GM18511 (cell line): ENCODE data around the gene TECPR1.

Source experiments
- ATAC-seq: cut with Tn5 transposase; IDR thresholded peaks from one replicate; pipeline ENCODE4 v1.9.1; 2021; ENCODE audit warnings: mild to moderate bottlenecking, moderate library complexity; ENCODE audit not compliant: unreplicated experiment

The TECPR1 gene

GRCh38 chr7:98196706-98197605 lies 55.1 kb downstream of the TECPR1 start:
- no peak for ATAC-seq

GRCh38 chr7:98194672-98195457 lies 57.2 kb downstream of the TECPR1 start:
- no peak for ATAC-seq

- no peak for ATAC-seq
Measured at GRCh38 chr7:98194186-98194585, 57.8 kb downstream of the TECPR1 start.

- ATAC-seq: no peak
Measured at GRCh38 chr7:98193474-98194180, 58.4 kb downstream of the TECPR1 start.

GRCh38 chr7:98192781-98193457 lies 59.1 kb downstream of the TECPR1 start:
- no peak for ATAC-seq

- ATAC-seq: no peak
Measured at GRCh38 chr7:98191668-98192431, 60.2 kb downstream of the TECPR1 start.

- ATAC-seq: no peak
Measured at GRCh38 chr7:98189559-98189958, 62.5 kb downstream of the TECPR1 start.

GRCh38 chr7:98187138-98187502 lies 64.9 kb downstream of the TECPR1 start:
- ATAC-seq: no peak

GRCh38 chr7:98186452-98187137 lies 65.4 kb downstream of the TECPR1 start:
- ATAC-seq: no peak

GRCh38 chr7:98185101-98185500 lies 66.9 kb downstream of the TECPR1 start:
- ATAC-seq: no peak

GRCh38 chr7:98180751-98181150 lies 71.3 kb downstream of the TECPR1 start:
- ATAC-seq: no peak

- no peak for ATAC-seq
Measured at GRCh38 chr7:98178762-98179490, 73.1 kb downstream of the TECPR1 start.

- no peak for ATAC-seq
Measured at GRCh38 chr7:98178321-98178720, 73.7 kb downstream of the TECPR1 start.

- ATAC-seq: no peak
Measured at GRCh38 chr7:98177553-98177952, 74.5 kb downstream of the TECPR1 start.

- no peak for ATAC-seq
Measured at GRCh38 chr7:98175260-98175940, 76.6 kb downstream of the TECPR1 start.

- ATAC-seq: no peak
Measured at GRCh38 chr7:98174334-98175259, 77.4 kb downstream of the TECPR1 start.

GRCh38 chr7:98171449-98171848 lies 80.6 kb downstream of the TECPR1 start:
- ATAC-seq: no peak
